Measurements from ENCODE around the gene ALPG. TPM values are rescaled to one million over a fixed set of nuclear protein-coding genes. Genes with fewer than 3 reads are reported as not detected.

The ALPG gene
- total RNA-seq, 2 donors from 2014 or later: not detected

GRCh38 chr2:232417489-232417888 lies 10.8 kb downstream of the ALPG start:
- Histone ChIP-seq H3K36me3 (ENCODE audit: control insufficient read depth, insufficient read depth, low read length) (no peaks in the 10 kb centered on the region), H3K27me3 (ENCODE audit: control insufficient read depth, insufficient read depth, low read length, poor library complexity, severe bottlenecking) (peaks cover 95% of the 10 kb centered on the region), H3K27ac (ENCODE audit: low read depth, low read length) (no peak overlapping the region), H3K9ac (ENCODE audit: extremely low read depth, low read length, poor library complexity, severe bottlenecking) (no peak overlapping the region), H3K4me1 (ENCODE audit: control insufficient read depth, insufficient read depth, low read length) (no peaks in the 10 kb centered on the region), H3K4me3 (ENCODE audit: low read length) (no peak overlapping the region), H3K9me3 (ENCODE audit: control insufficient read depth, low read length) (peaks cover 14% of the 10 kb centered on the region)
- DNase-seq: peak; percentile 36
- peaks cover 3% of the 10 kb centered on the region for H3K4me1 Mint-ChIP-seq
- WGBS, 2 experiments (ENCODE audit: insufficient coverage in 1 of 2, insufficient read length in 1 of 2): 86% methylated on average over 3 to 5 of the region's 5 CpGs
- peaks cover under 1% of the 10 kb centered on the region for H3K36me3 Mint-ChIP-seq (ENCODE audit: low read depth)
- no peak for TF ChIP-seq CTCF (conservative IDR thresholded peaks at IDR 0.05)
- H3K27me3 Mint-ChIP-seq (ENCODE audit: insufficient read depth): peaks cover 79% of the 10 kb centered on the region
- H3K4me3 Mint-ChIP-seq: no peak overlapping the region
- H3K9me3 Mint-ChIP-seq: peaks cover 10% of the 10 kb centered on the region
- no peak overlapping the region for H3K27ac Mint-ChIP-seq

DNA sequence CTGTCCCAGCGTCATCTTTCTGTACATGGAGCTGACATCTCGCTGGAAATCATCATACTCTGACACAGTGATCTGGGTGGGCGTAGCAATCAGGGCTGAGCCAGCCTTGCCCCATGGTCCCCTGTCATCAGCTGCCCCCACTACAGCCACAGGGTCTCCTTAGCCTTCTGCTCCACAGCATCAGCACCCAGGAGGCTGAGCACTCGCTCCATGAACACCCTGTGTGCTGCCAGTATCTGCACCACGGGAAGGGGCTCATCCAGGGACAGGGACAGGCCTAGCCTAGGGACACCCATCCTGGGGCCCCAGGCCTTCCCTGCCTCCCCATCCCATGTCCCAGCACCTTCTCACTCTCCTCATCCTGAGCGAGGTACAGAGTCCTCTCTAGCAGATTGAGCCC lies 11.4 kb downstream of the ALPG start:
- peaks cover 3% of the 10 kb centered on the region for H3K36me3 Mint-ChIP-seq (ENCODE audit: low read depth)
- H3K9me3 ChIP-seq (ENCODE audit: control insufficient read depth, low read length): peaks cover 18% of the 10 kb centered on the region
- H3K36me3 ChIP-seq (ENCODE audit: control insufficient read depth, insufficient read depth, low read length): no peaks in the 10 kb centered on the region
- no peak overlapping the region for H3K27ac ChIP-seq (ENCODE audit: low read depth, low read length)
- peaks cover 94% of the 10 kb centered on the region for H3K27me3 ChIP-seq (ENCODE audit: control insufficient read depth, insufficient read depth, low read length, poor library complexity, severe bottlenecking)
- peaks cover 79% of the 10 kb centered on the region for H3K27me3 Mint-ChIP-seq (ENCODE audit: insufficient read depth)
- no peaks in the 10 kb centered on the region for H3K4me1 ChIP-seq (ENCODE audit: control insufficient read depth, insufficient read depth, low read length)
- no peak overlapping the region for H3K4me3 ChIP-seq (ENCODE audit: low read length)
- DNase-seq: no peak
- H3K27ac Mint-ChIP-seq: no peak overlapping the region
- H3K4me1 Mint-ChIP-seq: peaks cover 3% of the 10 kb centered on the region
- no peak overlapping the region for H3K9ac ChIP-seq (ENCODE audit: extremely low read depth, low read length, poor library complexity, severe bottlenecking)
- WGBS, 2 experiments (ENCODE audit: insufficient coverage in 1 of 2, insufficient read length in 1 of 2): 83 to 90% methylated on average over 4 to 6 of the region's 6 CpGs
- H3K9me3 Mint-ChIP-seq: peaks cover 16% of the 10 kb centered on the region
- H3K4me3 Mint-ChIP-seq: peak overlapping the region; percentile 55
- no peak for TF ChIP-seq CTCF (conservative IDR thresholded peaks at IDR 0.05)

- no peak for TF ChIP-seq CTCF (conservative IDR thresholded peaks at IDR 0.05)
- Histone ChIP-seq H3K27me3 (ENCODE audit: control insufficient read depth, insufficient read depth, low read length, poor library complexity, severe bottlenecking) (peaks cover 90% of the 10 kb centered on the region), H3K9me3 (ENCODE audit: control insufficient read depth, low read length) (peaks cover 18% of the 10 kb centered on the region), H3K27ac (ENCODE audit: low read depth, low read length) (no peak overlapping the region), H3K4me1 (ENCODE audit: control insufficient read depth, insufficient read depth, low read length) (no peaks in the 10 kb centered on the region), H3K4me3 (ENCODE audit: low read length) (peak overlapping the region; percentile 65), H3K36me3 (ENCODE audit: control insufficient read depth, insufficient read depth, low read length) (no peaks in the 10 kb centered on the region), H3K9ac (ENCODE audit: extremely low read depth, low read length, poor library complexity, severe bottlenecking) (no peak overlapping the region)
- Mint-ChIP-seq H3K36me3 (ENCODE audit: low read depth) (peaks cover 3% of the 10 kb centered on the region), H3K27me3 (ENCODE audit: insufficient read depth) (peaks cover 85% of the 10 kb centered on the region), H3K9me3 (peaks cover 22% of the 10 kb centered on the region), H3K27ac (no peak overlapping the region), H3K4me3 (peak overlapping the region; percentile 55), H3K4me1 (peaks cover 7% of the 10 kb centered on the region)
- 6% methylated on average over 30 to 49 of the region's 49 CpGs for WGBS, 2 experiments (ENCODE audit: insufficient coverage in 1 of 2, insufficient read length in 1 of 2)
- peak; percentile 77 for DNase-seq
These were observed 12.0 kb downstream of the ALPG start for GRCh38 chr2:232418466-232419244.
